Heart left ventricle (tissue), 16 donors: ENCODE data around the gene CMIP. TPM values are rescaled to one million over a fixed set of nuclear protein-coding genes. Genes with fewer than 3 reads are reported as not detected.

Source experiments
- ATAC-seq, 4 donors: fragments of 200-7000 bp; cut with Tn5 transposase; one replicate each; pipeline ENCODE4 v1.9.1; 2020 to 2022; ENCODE audit warnings: moderate library complexity in 4 of 4, mild to moderate bottlenecking in 3 of 4, moderate number of reproducible peaks in 1 of 4
- DNase-seq, 5 donors: peaks; one replicate each; pipeline ENCODE4 v3.0.0-alpha.2; 2020
- H3K27ac ChIP-seq, 12 donors: fragments of 200-600 bp; sonication (generic) in 4 of 12; one replicate each; pipeline versions ENCODE4 v1.5.0 to v1.8.0; 2016 to 2022; ENCODE audit warnings: mild to moderate bottlenecking in 2 of 12
- H3K27me3 ChIP-seq, 9 donors: fragments of 200-600 bp; sonication (generic) in 2 of 9; one replicate each; pipeline versions ENCODE4 v1.5.1 to v1.8.0; 2016 to 2022; ENCODE audit warnings: mild to moderate bottlenecking in 3 of 9
- H3K36me3 ChIP-seq, 9 donors: fragments of 200-600 bp; sonication (generic) in 2 of 9; one replicate each; pipeline versions ENCODE4 v1.5.0 to v1.8.0; 2018 to 2022; ENCODE audit warnings: mild to moderate bottlenecking in 2 of 9
- H3K4me1 ChIP-seq, 12 donors: fragments of 200-600 bp; sonication (generic) in 4 of 12; one replicate each; pipeline versions ENCODE4 v1.5.0 to v1.8.0; 2016 to 2022; ENCODE audit warnings: mild to moderate bottlenecking in 3 of 12
- H3K4me3 ChIP-seq, 12 donors: fragments of 200-600 bp; sonication (generic) in 4 of 12; one replicate each; pipeline versions ENCODE4 v1.5.0 to v1.8.0; 2017 to 2022; ENCODE audit warnings: mild to moderate bottlenecking in 9 of 12, moderate library complexity in 4 of 12
- H3K9me3 ChIP-seq, 12 donors: fragments of 200-600 bp; sonication (generic) in 4 of 12; one replicate each; pipeline versions ENCODE4 v1.5.0 to v1.8.0; 2016 to 2022; ENCODE audit warnings: mild to moderate bottlenecking in 1 of 12
- CTCF ChIP-seq, 12 donors: fragments of 200-600 bp; sonication (generic) in 4 of 12; IDR thresholded peaks; one replicate each; pipeline versions ENCODE4 v1.5.0 to v1.8.0; 2018 to 2022; ENCODE audit warnings: antibody characterized with exemption in 12 of 12, mild to moderate bottlenecking in 5 of 12
- POLR2A ChIP-seq, 2 donors: fragments of 450-650 bp; IDR thresholded peaks; one replicate each; pipeline ENCODE4 v1.6.1; 2017; ENCODE audit warnings: antibody characterized with exemption in 2 of 2, mild to moderate bottlenecking in 2 of 2, moderate library complexity in 2 of 2
- WGBS, 4 donors: extraction: QIAGEN DNeasy Blood & Tissue Kit in 2 of 4; methylation state at CpG; one replicate each; pipeline versions ENCODE4 v1.1.5 to v1.1.7; 2013 to 2018; 5-methylcytosine and 5-hydroxymethylcytosine counted together
- intact Hi-C, 10 donors: fragments of 100-400 bp; cut with DNase I; formaldehyde crosslinking; loops; one replicate each; pipeline versions ENCODE4 v1.11.1 to v1.14.2; 2022
- polyA plus RNA-seq, 2 donors: library from polyadenylated mRNA; stranded (reverse); fragments of 200-250 nt; gene quantifications; one replicate each; pipeline ENCODE4 v1.2.3, GENCODE V29; 2013
- total RNA-seq, 9 donors: library from RNA; depleted of rRNA in 2 of 9; stranded (reverse); fragments of >200 nt in 2 of 9; fragmentation: NEBNext Ultra II Directional in 3 of 9; extraction: Animal tissue kit (Norgen Biotek cat#: 25700) in 3 of 9; gene quantifications; one replicate each; pipeline versions ENCODE4 v1.1.0 to v1.2.4, GENCODE V29; 2016 to 2023
- donor health status: ischemic (EF 13 %, LVEDD 7.1; RV severe dilation, severe dysfunction).
- donor health status: healthy with polysubstance abuse.
- donor health status: DM: no; HTN: yes; CAD: no.
- donor health status: DM: no; HTN: no; CAD: no.
- donor health status: ischemic (EF 25% LVEDD 6.9; RV normal size, moderate dysfunction).
- donor health status: ischemic (EF 25% LVEDD 5.7; RV mildly dilated, moderate dysfunction).
- donor health status: healthy.
- donor health status: DM: yes; HTN: yes; CAD: no.
- donor health status: ischemic (EF 35%, LVEDD 5.7; RV mildly dilated, moderate dysfunction).
- donor health status: nonischemic (EF 11% LVEDD 7.7; RV severe dilation, severe dysfunction).
- donor health status: DM: yes; HTN: yes; CAD: no.
- donor health status: PGD.
- donor health status: ischemic (EF 29% LVEDD 5.4; RV normal size, mild dysfunction).
- donor health status: nonischemic (EF 23%, LVEDD 6.1; RV moderate dilation, normal function).

CMIP gene
- total and polyA plus RNA-seq, 11 donors = 4.1 to 48.8 (median 10.6) TPM

DNA sequence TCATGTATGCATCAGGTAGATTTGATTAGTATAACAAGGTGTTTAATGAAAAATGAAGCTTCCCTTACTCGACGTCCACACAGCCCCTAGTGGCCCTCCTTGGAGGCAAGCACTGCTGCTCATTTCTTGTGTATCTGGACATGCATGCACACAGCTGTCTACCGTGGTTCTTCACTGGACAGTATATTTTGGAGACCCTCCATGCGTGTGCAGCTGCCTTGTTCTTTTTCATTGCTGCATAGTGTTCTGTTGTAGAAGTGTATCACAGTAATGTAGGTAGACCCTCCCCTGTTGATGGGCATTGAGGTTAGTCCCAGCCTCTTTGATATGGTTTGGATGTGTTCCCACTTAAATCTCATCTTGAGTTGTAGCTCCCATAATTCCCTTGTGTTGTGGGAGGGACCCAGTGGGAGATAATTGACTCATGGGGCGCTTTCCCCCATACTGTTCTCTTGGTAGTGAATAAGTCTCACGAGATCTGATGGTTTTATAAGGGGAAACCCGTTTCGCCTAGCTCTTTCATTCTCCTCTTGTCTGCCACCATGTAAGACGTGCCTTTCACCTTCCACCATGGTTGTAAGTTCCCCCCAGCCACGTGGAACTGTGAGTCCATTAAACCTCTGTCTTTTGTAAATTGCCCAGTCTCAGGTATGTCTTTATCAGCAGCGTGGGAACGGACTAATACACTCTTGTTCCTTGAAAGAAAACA lies 6.3 kb downstream of the CMIP start:
- H3K4me3 ChIP-seq = no peak overlapping the region
- H3K27ac ChIP-seq = peak overlapping the region in 5 of 12 donors; percentile 13 to 89 (median 27)
- TF ChIP-seq POLR2A (IDR thresholded peaks at IDR 0.05) (no peak), CTCF (IDR thresholded peaks at IDR 0.05) (no peak)
- H3K4me1 ChIP-seq = peaks cover 0 to 81% (median 37%) of the 10 kb centered on the region in 12 donors
- H3K27me3 ChIP-seq = no peaks in the 10 kb centered on the region
- 90 to 93% (median 92%) methylated on average over 12 of the region's 12 CpGs for WGBS, 4 donors
- no peaks in the 10 kb centered on the region for H3K36me3 ChIP-seq
- intact Hi-C loops = loop anchor here in 1 of 10 donors (5.0 kb wide), 1 partner anchor 41 kb away; no protein-coding TSS in a partner anchor
- H3K9me3 ChIP-seq = no peaks in the 10 kb centered on the region
- ATAC-seq (no peak), DNase-seq (no peak)

DNA sequence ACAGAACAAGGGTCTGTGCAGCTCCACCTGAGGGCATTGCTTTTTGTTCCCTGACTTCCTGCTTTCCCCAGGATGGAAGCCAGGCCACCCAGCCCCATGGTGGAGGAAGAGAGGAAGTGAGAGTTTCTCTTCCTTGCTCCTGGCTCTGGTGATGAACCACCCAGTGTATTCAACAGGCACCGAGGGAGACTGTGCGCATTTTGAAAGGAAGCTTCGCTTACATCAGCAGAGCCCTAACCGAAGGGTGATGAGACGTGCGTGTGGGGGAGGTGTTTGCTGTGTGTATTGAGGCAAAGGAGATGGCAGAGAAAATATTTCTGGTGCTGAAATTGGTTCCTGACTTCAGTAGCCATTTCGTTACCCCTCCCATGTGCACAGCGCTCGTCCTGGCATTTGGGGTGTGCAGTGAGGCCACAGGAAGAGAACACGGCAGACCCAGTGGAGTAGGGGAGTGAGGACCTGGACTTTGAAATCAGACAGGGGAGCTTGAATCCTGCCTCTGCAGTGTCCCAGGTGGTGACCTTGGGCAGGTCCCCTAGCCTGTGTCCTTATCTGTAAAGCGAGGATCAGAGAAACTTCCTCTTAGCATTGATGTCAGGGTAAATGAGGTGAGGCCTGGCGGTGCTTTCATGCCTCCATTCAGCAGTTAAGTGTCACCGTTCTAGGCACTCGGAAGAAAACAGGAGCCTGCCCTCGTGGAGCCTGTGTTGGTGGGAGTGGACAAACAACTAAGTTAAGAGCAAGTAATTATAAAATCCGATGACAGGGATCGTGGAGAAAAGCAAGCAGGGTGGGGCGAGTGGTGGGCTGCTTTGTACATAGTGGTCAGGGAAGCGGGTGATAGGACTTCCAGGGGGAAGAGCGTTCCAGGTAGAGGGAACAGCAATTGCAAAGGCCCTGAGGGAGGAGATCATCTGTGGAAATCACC lies 7.4 kb downstream of the CMIP start:
- Histone ChIP-seq H3K36me3 (peaks cover 0 to 7% (median 0%) of the 10 kb centered on the region in 9 donors), H3K27me3 (no peaks in the 10 kb centered on the region), H3K4me3 (peak overlapping the region in 1 of 12 donors; percentile 12), H3K27ac (peak overlapping the region in 8 of 12 donors; percentile 13 to 89 (median 44)), H3K4me1 (peaks cover 0 to 85% (median 37%) of the 10 kb centered on the region in 12 donors), H3K9me3 (no peaks in the 10 kb centered on the region)
- intact Hi-C loops = loop anchor here in 1 of 10 donors (5.0 kb wide), 1 partner anchor 40 kb away; no protein-coding TSS in a partner anchor
- DNase-seq = peak in 3 of 5 donors; percentile 59 to 69 (median 61)
- 58 to 66% (median 65%) methylated on average over 19 to 20 of the region's 20 CpGs for WGBS, 4 donors
- ATAC-seq = peak; percentile 52 to 87 (median 65)
- TF ChIP-seq CTCF (IDR thresholded peaks at IDR 0.05) = no peak
- no peak for TF ChIP-seq POLR2A (IDR thresholded peaks at IDR 0.05)

GRCh38 chr16:81453091-81453728 lies 8.6 kb downstream of the CMIP start:
- TF ChIP-seq CTCF (IDR thresholded peaks at IDR 0.05) (no peak), POLR2A (IDR thresholded peaks at IDR 0.05) (no peak)
- no peak overlapping the region for H3K4me3 ChIP-seq
- H3K4me1 ChIP-seq = peaks cover 0 to 85% (median 28%) of the 10 kb centered on the region in 12 donors
- no peaks in the 10 kb centered on the region for H3K9me3 ChIP-seq
- peaks cover 0 to 13% (median 0%) of the 10 kb centered on the region in 9 donors for H3K36me3 ChIP-seq
- no peak for DNase-seq
- WGBS, 4 donors = 74 to 84% (median 81%) methylated on average over 9 to 14 of the region's 14 CpGs
- peak overlapping the region in 2 of 12 donors; percentile 13 to 89 for H3K27ac ChIP-seq
- intact Hi-C loops = loop anchor here in 1 of 10 donors (5.0 kb wide), 1 partner anchor 39 kb away; no protein-coding TSS in a partner anchor
- H3K27me3 ChIP-seq = no peaks in the 10 kb centered on the region
- ATAC-seq = no peak
